Thyroid gland (tissue), 4 donors: ENCODE results near the gene WNT11. TPM values are rescaled to one million over a fixed set of nuclear protein-coding genes. Genes with fewer than 3 reads are reported as not detected.

Experiments used
- DNase-seq, 2 donors: peaks; one replicate each; pipeline ENCODE4 v3.0.0-alpha.2; 2019
- H3K27ac ChIP-seq, 3 donors: fragments of 200-600 bp; sonication (generic); 1 replicate in 2 of 3; 2 replicates in 1 of 3; pipeline ENCODE4 v1.5.1; 2016 to 2019; ENCODE audit warnings: mild to moderate bottlenecking in 1 of 3, moderate library complexity in 1 of 3
- H3K27me3 ChIP-seq: fragments of 200-600 bp; sonication (generic); one replicate; pipeline ENCODE4 v1.5.1; 2019
- H3K36me3 ChIP-seq, 2 donors: fragments of 200-600 bp; sonication (generic); one replicate each; pipeline ENCODE4 v1.5.1; 2016 to 2019
- H3K4me1 ChIP-seq, 2 donors: fragments of 200-600 bp; sonication (generic); one replicate each; pipeline ENCODE4 v1.5.1; 2017 to 2019
- H3K4me3 ChIP-seq, 3 donors: fragments of 200-600 bp; sonication (generic); replicated peaks in 1 of 3; 1 replicate in 2 of 3; 2 replicates in 1 of 3; pipeline ENCODE4 v1.5.1; 2016; ENCODE audit warnings: mild to moderate bottlenecking in 1 of 3
- H3K9me3 ChIP-seq: fragments of 200-600 bp; sonication (generic); one replicate; pipeline ENCODE4 v1.5.1; 2017
- POLR2A ChIP-seq, 2 donors: fragments of 450-650 bp; IDR thresholded peaks; one replicate each; pipeline ENCODE4 v1.6.1; 2017; ENCODE audit warnings: antibody characterized with exemption in 2 of 2, mild to moderate bottlenecking in 2 of 2, moderate library complexity in 1 of 2
- WGBS, 2 donors: methylation state at CpG; one replicate each; pipeline ENCODE4 v1.1.5; 2017; 5-methylcytosine and 5-hydroxymethylcytosine counted together
- intact Hi-C: fragments of 100-400 bp; cut with DNase I; formaldehyde crosslinking; loops from one replicate; pipeline ENCODE4 v1.15.1; 2023
- total RNA-seq, 4 donors: library from RNA; depleted of rRNA; stranded (reverse); fragments of >200 nt; gene quantifications; one replicate each; pipeline ENCODE4 v1.2.3, GENCODE V29; 2016
- TF ChIP-seq, protein P1 (sequence below), 6 experiments: fragments of 200-600 bp in 3 of 6; fragments of 450-650 bp in 3 of 6; sonication (generic) in 3 of 6; IDR thresholded peaks; one replicate each; pipeline ENCODE4 v1.5.1; 2016 to 2019; ENCODE audit warnings: antibody characterized with exemption in 6 of 6, mild to moderate bottlenecking in 2 of 6, inconsistent platforms in 1 of 6, moderate library complexity in 1 of 6

Gene WNT11
- total RNA-seq, 4 donors from 2014 or later: 7.3 to 31.5 (median 10.7) TPM

DNA sequence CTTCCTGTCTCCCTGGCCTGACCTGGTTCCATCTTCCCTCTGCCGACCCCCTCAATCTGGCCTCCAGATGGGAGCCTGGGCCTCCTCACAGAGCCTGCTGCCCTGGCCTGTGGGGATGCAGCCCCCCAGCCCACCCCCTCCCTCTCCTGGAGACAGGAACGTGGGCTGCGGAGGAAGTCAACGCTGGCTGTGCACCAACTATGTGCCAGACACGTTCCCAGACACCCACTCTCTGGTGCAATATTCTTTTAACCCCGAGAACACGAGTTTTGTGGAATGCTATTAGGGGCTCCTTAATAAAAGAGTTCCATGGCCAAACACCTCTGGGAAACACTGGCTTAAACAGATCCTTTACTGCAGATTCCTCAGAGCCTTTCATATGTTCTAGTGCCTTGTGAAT is 15.9 kb downstream of the WNT11 start:
- no peak for TF ChIP-seq POLR2A (IDR thresholded peaks at IDR 0.05)
- TF ChIP-seq, protein P1, sequence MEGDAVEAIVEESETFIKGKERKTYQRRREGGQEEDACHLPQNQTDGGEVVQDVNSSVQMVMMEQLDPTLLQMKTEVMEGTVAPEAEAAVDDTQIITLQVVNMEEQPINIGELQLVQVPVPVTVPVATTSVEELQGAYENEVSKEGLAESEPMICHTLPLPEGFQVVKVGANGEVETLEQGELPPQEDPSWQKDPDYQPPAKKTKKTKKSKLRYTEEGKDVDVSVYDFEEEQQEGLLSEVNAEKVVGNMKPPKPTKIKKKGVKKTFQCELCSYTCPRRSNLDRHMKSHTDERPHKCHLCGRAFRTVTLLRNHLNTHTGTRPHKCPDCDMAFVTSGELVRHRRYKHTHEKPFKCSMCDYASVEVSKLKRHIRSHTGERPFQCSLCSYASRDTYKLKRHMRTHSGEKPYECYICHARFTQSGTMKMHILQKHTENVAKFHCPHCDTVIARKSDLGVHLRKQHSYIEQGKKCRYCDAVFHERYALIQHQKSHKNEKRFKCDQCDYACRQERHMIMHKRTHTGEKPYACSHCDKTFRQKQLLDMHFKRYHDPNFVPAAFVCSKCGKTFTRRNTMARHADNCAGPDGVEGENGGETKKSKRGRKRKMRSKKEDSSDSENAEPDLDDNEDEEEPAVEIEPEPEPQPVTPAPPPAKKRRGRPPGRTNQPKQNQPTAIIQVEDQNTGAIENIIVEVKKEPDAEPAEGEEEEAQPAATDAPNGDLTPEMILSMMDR (IDR thresholded peaks at IDR 0.05): no peak
- no peak overlapping the region for H3K27ac ChIP-seq
- H3K4me1 ChIP-seq: no peaks in the 10 kb centered on the region
- H3K9me3 ChIP-seq: no peaks in the 10 kb centered on the region
- no peaks in the 10 kb centered on the region for H3K36me3 ChIP-seq
- intact Hi-C loops: no loop called here
- no peak overlapping the region for H3K4me3 ChIP-seq
- DNase-seq: no peak
- H3K27me3 ChIP-seq: no peaks in the 10 kb centered on the region
- WGBS, 2 donors: 54 to 66% methylated on average over 6 to 7 of the region's 7 CpGs

DNA sequence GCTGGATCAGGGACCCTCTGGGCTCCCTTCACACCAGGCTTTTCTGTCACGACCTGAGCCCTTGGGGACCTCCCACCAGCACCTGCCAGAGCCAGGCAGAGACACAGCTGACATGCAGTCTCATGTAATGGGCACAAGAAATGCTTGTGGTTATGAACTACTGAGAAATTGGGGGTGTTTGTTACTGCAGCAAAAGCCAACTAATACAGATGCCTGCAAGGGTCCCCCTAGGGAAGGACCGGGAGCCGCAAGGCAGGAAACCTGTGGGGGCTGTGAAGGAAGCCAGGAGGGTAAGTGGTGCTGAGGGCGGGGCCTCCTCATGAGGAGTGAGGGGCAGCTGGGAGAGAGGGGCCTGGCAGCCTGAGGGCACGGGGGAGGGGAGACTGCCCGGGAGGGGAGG is 16.6 kb downstream of the WNT11 start:
- Histone ChIP-seq H3K4me3 (no peak overlapping the region), H3K36me3 (no peaks in the 10 kb centered on the region), H3K27me3 (no peaks in the 10 kb centered on the region), H3K4me1 (no peaks in the 10 kb centered on the region), H3K27ac (no peak overlapping the region), H3K9me3 (no peaks in the 10 kb centered on the region)
- no peak for DNase-seq
- WGBS, 2 donors: 81 to 85% methylated on average over 6 of the region's 6 CpGs
- intact Hi-C loops: no loop called here
- TF ChIP-seq, protein P1 (IDR thresholded peaks at IDR 0.05): no peak
- no peak for TF ChIP-seq POLR2A (IDR thresholded peaks at IDR 0.05)

DNA sequence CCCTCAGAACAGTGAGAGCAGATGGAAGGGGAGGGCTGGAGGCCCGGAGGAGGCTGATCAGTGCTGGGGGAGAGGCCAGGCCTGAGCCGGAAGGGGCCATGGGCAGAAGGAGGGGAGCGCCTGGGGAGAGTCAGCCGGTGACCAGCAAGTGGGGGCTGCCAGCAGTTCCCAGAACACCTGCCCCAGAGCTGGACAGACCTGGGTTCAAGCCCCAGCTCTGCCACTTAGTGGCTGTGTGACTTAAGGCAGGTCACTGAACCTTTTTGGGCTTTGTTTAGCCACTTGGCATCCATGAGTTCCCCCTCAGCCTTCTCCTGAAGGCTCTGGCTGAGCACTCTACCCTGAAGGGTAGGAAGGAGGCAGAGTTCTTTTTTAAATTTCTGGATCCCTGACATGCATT is 17.4 kb downstream of the WNT11 start:
- DNase-seq: no peak
- H3K4me3 ChIP-seq: no peak overlapping the region
- H3K4me1 ChIP-seq: no peaks in the 10 kb centered on the region
- no peaks in the 10 kb centered on the region for H3K27me3 ChIP-seq
- WGBS, 2 donors: 89 to 91% methylated on average over 4 of the region's 4 CpGs
- intact Hi-C loops: no loop called here
- H3K36me3 ChIP-seq: no peaks in the 10 kb centered on the region
- H3K9me3 ChIP-seq: no peaks in the 10 kb centered on the region
- no peak for TF ChIP-seq POLR2A (IDR thresholded peaks at IDR 0.05)
- no peak overlapping the region for H3K27ac ChIP-seq

DNA sequence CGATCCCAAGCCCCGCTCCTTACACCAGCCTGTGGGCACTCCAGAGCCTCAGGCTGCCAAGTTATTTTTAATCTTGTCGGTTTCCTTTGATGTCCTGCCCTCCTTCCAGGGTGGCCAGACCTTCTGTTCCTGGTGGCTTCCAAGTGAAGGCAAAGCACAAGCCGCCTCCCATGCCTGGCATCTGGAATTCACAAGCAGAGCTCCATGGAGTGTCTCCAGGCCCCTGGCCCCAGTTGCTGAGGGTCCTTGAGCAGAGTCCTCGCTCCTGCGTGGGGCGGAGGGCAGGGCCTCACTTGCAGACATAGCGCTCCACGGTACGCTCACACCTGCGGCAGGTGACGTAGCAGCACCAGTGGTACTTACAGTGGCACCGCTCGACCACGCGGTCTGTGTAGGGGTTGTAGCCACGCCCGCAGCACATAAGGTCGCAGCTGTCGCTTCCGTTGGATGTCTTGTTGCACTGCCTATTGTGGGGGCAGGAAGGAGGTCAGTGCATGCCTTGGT is 19.5 kb downstream of the WNT11 start:
- Histone ChIP-seq H3K27me3 (no peaks in the 10 kb centered on the region), H3K27ac (peak overlapping the region in 1 of 3 donors; percentile 1), H3K4me3 (no peak overlapping the region), H3K9me3 (no peaks in the 10 kb centered on the region), H3K4me1 (no peaks in the 10 kb centered on the region), H3K36me3 (no peaks in the 10 kb centered on the region)
- intact Hi-C loops: no loop called here
- TF ChIP-seq POLR2A (IDR thresholded peaks at IDR 0.05): no peak
- TF ChIP-seq, protein P1 (IDR thresholded peaks at IDR 0.05): no peak
- 88 to 89% methylated on average over 21 of the region's 21 CpGs for WGBS, 2 donors
- DNase-seq: no peak

DNA sequence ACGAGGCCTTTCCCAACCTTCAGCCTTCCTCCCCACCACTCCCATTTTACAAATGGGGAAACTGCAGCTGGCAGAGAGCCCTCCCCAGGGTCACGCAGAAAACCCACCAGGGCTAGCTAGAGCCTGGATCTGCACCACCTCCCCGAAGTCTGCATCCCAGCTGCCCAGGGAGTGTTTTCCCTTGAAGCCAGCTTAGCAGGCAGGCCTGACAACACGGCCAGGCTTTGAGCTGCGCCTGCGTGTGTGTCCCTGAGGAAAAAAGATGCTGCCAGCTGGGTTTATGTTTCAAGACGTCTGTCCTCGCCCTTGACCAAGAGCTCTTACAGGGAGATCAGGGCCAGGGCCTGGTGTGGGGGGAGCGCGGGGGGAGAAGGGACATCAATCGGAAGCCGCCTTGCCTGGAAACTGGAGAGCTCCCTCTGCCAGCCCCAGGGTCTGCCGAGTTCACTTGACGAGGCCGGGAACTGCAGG is 20.3 kb downstream of the WNT11 start:
- WGBS, 2 donors: 60 to 63% methylated on average over 15 of the region's 15 CpGs
- peak; percentile 8 to 18 for DNase-seq

More for the DNA sequence above, 20.3 kb downstream of the WNT11 start:
- H3K36me3 ChIP-seq: no peaks in the 10 kb centered on the region
- no peaks in the 10 kb centered on the region for H3K9me3 ChIP-seq
- H3K27ac ChIP-seq: peak overlapping the region in 1 of 3 donors; percentile 1
- H3K27me3 ChIP-seq: no peaks in the 10 kb centered on the region
- H3K4me1 ChIP-seq: no peaks in the 10 kb centered on the region
- H3K4me3 ChIP-seq: no peak overlapping the region
- intact Hi-C loops: no loop called here
- TF ChIP-seq POLR2A (IDR thresholded peaks at IDR 0.05): no peak
- TF ChIP-seq, protein P1 (IDR thresholded peaks at IDR 0.05): no peak
